Activated naive CD8-positive, alpha-beta T cell treated with anti-CD3 and anti-CD28 coated beads for 36 hours (primary cell): ENCODE data around the gene LBH. TPM values are rescaled to one million over a fixed set of nuclear protein-coding genes. Genes with fewer than 3 reads are reported as not detected.

ENCODE experiments used
- DNase-seq: peaks from one replicate; pipeline ENCODE4 v3.0.0; 2021
- H3K27ac Mint-ChIP-seq: one replicate; pipeline ENCODE4 v1.8.0; 2022; ENCODE audit warnings: mild to moderate bottlenecking, moderate library complexity, mixed read lengths
- H3K27me3 Mint-ChIP-seq: one replicate; pipeline ENCODE4 v1.8.0; 2022; ENCODE audit warnings: mild to moderate bottlenecking, mixed read lengths
- H3K36me3 Mint-ChIP-seq: one replicate; pipeline ENCODE4 v1.8.0; 2021; ENCODE audit warnings: mild to moderate bottlenecking, mixed read lengths
- H3K4me1 Mint-ChIP-seq: one replicate; pipeline ENCODE4 v1.8.0; 2021; ENCODE audit warnings: mixed read lengths
- H3K4me3 Mint-ChIP-seq: one replicate; pipeline ENCODE4 v1.8.0; 2022; ENCODE audit warnings: mild to moderate bottlenecking, moderate library complexity, mixed read lengths
- H3K9me3 Mint-ChIP-seq: one replicate; pipeline ENCODE4 v1.8.0; 2022; ENCODE audit warnings: mixed read lengths
- total RNA-seq, 2 experiments: library from RNA; stranded (reverse); gene quantifications; one replicate each; pipeline ENCODE4 v1.2.3, GENCODE V29; 2021

Gene LBH
- total RNA-seq, 2 experiments from 2014 or later = 85.0 to 89.2 TPM

- no peak overlapping the region for H3K27ac Mint-ChIP-seq
- H3K4me1 Mint-ChIP-seq = peaks cover 19% of the 10 kb centered on the region
Measured at GRCh38 chr2:30206461-30207430, 24.6 kb upstream of the LBH start.

DNA sequence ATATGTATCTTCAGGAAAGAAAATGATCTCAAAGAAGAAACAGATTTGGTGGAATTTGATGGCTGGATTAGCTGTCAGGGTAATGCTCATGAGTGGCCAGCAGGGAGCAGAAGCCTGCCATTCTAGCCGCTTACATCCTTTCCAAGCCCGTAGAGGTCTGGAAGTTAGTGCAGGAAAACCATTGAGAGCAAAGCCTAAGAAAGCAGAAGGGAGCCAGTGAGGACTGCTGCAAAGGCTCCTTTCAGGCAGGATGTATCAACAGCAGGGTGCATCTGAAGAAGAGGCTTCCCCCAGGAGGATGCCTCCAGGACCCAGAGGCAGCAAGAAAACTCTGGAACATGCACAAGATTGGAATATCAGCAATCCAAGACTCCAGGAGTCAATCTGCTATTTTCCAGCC is 22.9 kb upstream of the LBH start:
- Mint-ChIP-seq H3K4me1 (peaks cover 19% of the 10 kb centered on the region), H3K9me3 (no peaks in the 10 kb centered on the region), H3K27me3 (no peaks in the 10 kb centered on the region), H3K27ac (no peak overlapping the region), H3K4me3 (no peak overlapping the region), H3K36me3 (no peaks in the 10 kb centered on the region)
- peak; percentile 22 for DNase-seq

More at GRCh38 chr2:30206461-30207430, 24.6 kb upstream of the LBH start:
- H3K9me3 Mint-ChIP-seq = no peaks in the 10 kb centered on the region
- H3K36me3 Mint-ChIP-seq = no peaks in the 10 kb centered on the region
- no peak for DNase-seq
- H3K4me3 Mint-ChIP-seq = no peak overlapping the region
- H3K27me3 Mint-ChIP-seq = no peaks in the 10 kb centered on the region

- Mint-ChIP-seq H3K36me3 (no peaks in the 10 kb centered on the region), H3K27ac (no peak overlapping the region), H3K4me3 (no peak overlapping the region), H3K4me1 (peaks cover 22% of the 10 kb centered on the region), H3K27me3 (no peaks in the 10 kb centered on the region), H3K9me3 (no peaks in the 10 kb centered on the region)
- no peak for DNase-seq
Measured at GRCh38 chr2:30209227-30209626, 22.1 kb upstream of the LBH start.

DNA sequence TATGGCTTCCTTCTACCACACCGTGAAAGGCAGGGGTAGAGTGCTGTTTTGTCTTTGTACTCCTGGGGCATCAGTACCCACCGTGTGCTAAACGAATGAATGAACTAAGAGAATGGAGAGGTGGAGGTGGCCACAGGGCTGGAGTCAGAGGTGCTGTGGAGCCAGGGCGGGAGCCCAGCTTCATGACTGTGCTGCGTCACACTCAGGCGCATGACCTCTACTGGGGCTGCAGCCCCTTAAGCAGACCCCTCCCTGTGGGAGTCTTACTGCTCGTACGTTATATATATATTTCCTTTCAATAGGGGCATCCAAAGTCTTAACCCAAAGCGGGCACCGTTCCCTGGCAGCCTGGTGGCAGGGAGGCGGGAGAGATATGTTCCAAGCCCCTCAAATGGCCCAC is 18.0 kb upstream of the LBH start:
- DNase-seq = no peak
- Mint-ChIP-seq H3K36me3 (no peaks in the 10 kb centered on the region), H3K27ac (no peak overlapping the region), H3K9me3 (no peaks in the 10 kb centered on the region), H3K27me3 (no peaks in the 10 kb centered on the region), H3K4me3 (no peak overlapping the region), H3K4me1 (peaks cover 25% of the 10 kb centered on the region)

DNA sequence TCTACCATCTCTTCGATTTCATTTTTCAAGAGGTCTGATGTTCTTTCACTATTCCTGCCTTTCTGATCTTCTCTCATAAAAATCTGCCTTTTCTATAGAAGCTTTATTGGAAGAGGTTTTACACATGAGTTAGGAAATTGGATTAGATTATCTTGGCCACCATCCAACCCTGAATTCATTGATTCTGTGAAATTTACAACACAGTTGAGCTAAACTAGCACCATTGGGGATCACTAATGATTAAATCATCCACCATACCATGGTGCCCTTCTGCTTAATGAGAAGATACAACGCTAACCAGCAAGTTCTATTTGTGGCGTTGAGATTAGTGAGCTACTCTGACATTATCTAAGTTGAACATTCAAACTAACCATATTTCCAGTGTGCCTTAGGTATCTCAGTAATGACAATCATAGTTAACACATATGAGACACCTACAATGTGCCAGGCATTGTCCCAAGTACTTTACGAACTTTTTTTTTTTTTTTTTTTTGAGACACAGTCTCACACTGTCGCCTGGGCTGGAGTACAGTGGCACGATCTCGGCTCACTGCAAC is 17.3 kb upstream of the LBH start:
- Mint-ChIP-seq H3K27me3 (no peaks in the 10 kb centered on the region), H3K9me3 (no peaks in the 10 kb centered on the region), H3K27ac (no peak overlapping the region), H3K36me3 (no peaks in the 10 kb centered on the region), H3K4me3 (no peak overlapping the region), H3K4me1 (peaks cover 19% of the 10 kb centered on the region)
- DNase-seq = no peak

DNA sequence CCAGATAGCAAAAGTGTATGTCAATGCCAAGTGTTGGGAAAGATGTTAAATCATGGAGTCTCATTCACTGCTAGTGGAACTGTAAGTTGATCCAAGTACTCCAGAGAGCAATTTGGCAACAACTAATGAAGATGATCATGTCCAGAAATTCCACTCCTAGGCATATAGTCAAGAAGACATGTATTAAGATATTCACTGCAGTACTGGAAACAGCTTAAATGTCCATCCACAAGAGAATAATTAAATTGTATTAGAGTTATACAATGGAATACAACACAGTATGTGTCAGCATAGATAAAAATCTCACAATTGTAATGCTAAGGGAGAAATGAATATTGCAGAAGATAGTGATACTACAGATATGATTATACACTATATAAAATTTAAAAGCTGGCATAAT is 15.2 kb upstream of the LBH start:
- no peak overlapping the region for H3K4me3 Mint-ChIP-seq

GRCh38 chr2:30217644-30218337 is 13.5 kb upstream of the LBH start:
- H3K4me1 Mint-ChIP-seq = peaks cover 12% of the 10 kb centered on the region
- H3K27me3 Mint-ChIP-seq = no peaks in the 10 kb centered on the region
- H3K9me3 Mint-ChIP-seq = no peaks in the 10 kb centered on the region
- H3K36me3 Mint-ChIP-seq = no peaks in the 10 kb centered on the region
- H3K4me3 Mint-ChIP-seq = no peak overlapping the region
- H3K27ac Mint-ChIP-seq = no peak overlapping the region
- no peak for DNase-seq

More for the DNA sequence above, 15.2 kb upstream of the LBH start:
- H3K27me3 Mint-ChIP-seq = no peaks in the 10 kb centered on the region
- no peak overlapping the region for H3K27ac Mint-ChIP-seq
- DNase-seq = no peak
- peaks cover 8% of the 10 kb centered on the region for H3K4me1 Mint-ChIP-seq
- no peaks in the 10 kb centered on the region for H3K9me3 Mint-ChIP-seq
- H3K36me3 Mint-ChIP-seq = no peaks in the 10 kb centered on the region

GRCh38 chr2:30218338-30218713 is 13.0 kb upstream of the LBH start:
- Mint-ChIP-seq H3K36me3 (no peaks in the 10 kb centered on the region), H3K27ac (no peak overlapping the region)
- DNase-seq = no peak

GRCh38 chr2:30218814-30219213 is 12.5 kb upstream of the LBH start:
- H3K9me3 Mint-ChIP-seq = no peaks in the 10 kb centered on the region
- no peaks in the 10 kb centered on the region for H3K27me3 Mint-ChIP-seq
- H3K4me1 Mint-ChIP-seq = peaks cover 20% of the 10 kb centered on the region
- no peaks in the 10 kb centered on the region for H3K36me3 Mint-ChIP-seq
- no peak overlapping the region for H3K4me3 Mint-ChIP-seq
- no peak for DNase-seq
- no peak overlapping the region for H3K27ac Mint-ChIP-seq

More at GRCh38 chr2:30218338-30218713, 13.0 kb upstream of the LBH start:
- no peak overlapping the region for H3K4me3 Mint-ChIP-seq
- H3K9me3 Mint-ChIP-seq = no peaks in the 10 kb centered on the region
- H3K4me1 Mint-ChIP-seq = peaks cover 17% of the 10 kb centered on the region
- no peaks in the 10 kb centered on the region for H3K27me3 Mint-ChIP-seq

- Mint-ChIP-seq H3K27ac (no peak overlapping the region), H3K27me3 (no peaks in the 10 kb centered on the region), H3K36me3 (no peaks in the 10 kb centered on the region), H3K4me3 (no peak overlapping the region), H3K4me1 (peaks cover 28% of the 10 kb centered on the region), H3K9me3 (no peaks in the 10 kb centered on the region)
- DNase-seq = no peak
Measured at GRCh38 chr2:30219886-30220875, 11.2 kb upstream of the LBH start.

DNA sequence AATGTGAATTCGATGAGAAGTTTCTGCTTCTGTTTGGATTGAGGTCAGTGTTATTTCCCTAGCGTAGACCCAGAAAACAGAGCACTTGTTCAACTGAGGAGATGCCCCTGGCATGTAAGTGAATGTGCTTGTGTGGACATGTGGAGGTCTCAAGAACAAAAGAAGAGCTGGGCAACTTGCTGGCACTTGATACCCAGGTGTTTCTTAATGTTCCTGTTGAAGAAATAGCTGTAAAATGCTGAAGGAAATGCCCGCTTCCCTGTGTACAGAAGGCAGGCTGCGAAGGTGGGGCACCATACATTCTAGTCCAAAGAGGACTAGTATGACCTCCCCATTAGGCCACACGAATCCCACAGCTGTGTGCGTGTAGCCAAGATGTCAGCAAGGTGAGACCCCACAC is 9.8 kb upstream of the LBH start:
- H3K4me3 Mint-ChIP-seq = no peak overlapping the region
- H3K27me3 Mint-ChIP-seq = no peaks in the 10 kb centered on the region
- DNase-seq = no peak
- no peaks in the 10 kb centered on the region for H3K36me3 Mint-ChIP-seq
- H3K27ac Mint-ChIP-seq = no peak overlapping the region
- H3K9me3 Mint-ChIP-seq = no peaks in the 10 kb centered on the region
- H3K4me1 Mint-ChIP-seq = peaks cover 42% of the 10 kb centered on the region

- Mint-ChIP-seq H3K4me1 (peaks cover 46% of the 10 kb centered on the region), H3K27me3 (no peaks in the 10 kb centered on the region), H3K9me3 (no peaks in the 10 kb centered on the region), H3K4me3 (no peak overlapping the region), H3K27ac (no peak overlapping the region), H3K36me3 (no peaks in the 10 kb centered on the region)
- no peak for DNase-seq
Measured at GRCh38 chr2:30222031-30222430, 9.3 kb upstream of the LBH start.

- Mint-ChIP-seq H3K4me1 (peaks cover 54% of the 10 kb centered on the region), H3K36me3 (no peaks in the 10 kb centered on the region), H3K27ac (no peak overlapping the region), H3K9me3 (no peaks in the 10 kb centered on the region), H3K4me3 (no peak overlapping the region), H3K27me3 (no peaks in the 10 kb centered on the region)
- no peak for DNase-seq
Measured at GRCh38 chr2:30222636-30223360, 8.5 kb upstream of the LBH start.

DNA sequence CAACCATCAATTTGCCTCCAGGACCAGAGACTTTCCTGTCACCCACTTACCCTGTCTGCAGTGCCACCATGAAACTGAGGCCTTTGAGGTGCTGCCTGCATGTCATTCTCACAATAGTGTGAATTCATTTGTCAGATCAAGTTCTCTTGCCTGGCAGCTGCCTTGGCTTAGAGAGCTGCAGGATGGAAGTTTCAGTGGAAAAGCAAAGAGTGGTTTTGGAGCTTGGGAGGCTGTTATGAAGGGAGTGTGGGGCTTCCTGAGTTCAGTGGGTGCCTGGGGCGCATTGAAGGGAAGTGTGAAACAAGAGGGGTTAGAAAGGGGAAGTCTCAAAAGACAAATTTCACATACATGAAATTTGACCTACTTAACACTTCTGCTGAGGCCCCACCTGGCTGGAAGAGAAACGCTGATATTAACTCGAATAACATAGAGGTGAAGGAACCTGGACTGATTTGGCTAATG is 7.9 kb upstream of the LBH start:
- H3K4me1 Mint-ChIP-seq = peaks cover 58% of the 10 kb centered on the region
- no peak overlapping the region for H3K4me3 Mint-ChIP-seq
- DNase-seq = no peak
- no peaks in the 10 kb centered on the region for H3K9me3 Mint-ChIP-seq
- H3K27me3 Mint-ChIP-seq = no peaks in the 10 kb centered on the region
- peak overlapping the region; percentile 50 for H3K27ac Mint-ChIP-seq
- H3K36me3 Mint-ChIP-seq = no peaks in the 10 kb centered on the region
